GM21737 (cell line): Measurements from ENCODE around the gene PPWD1.
A peak's percentile ranks its signal among the peaks of the same experiment; 100 is the strongest.
"Not testable (repeated sequence)": the region's sequence is repeated elsewhere in the genome, so short reads cannot be mapped to it uniquely, and the experiment has no call there.

Source experiments
- ATAC-seq: cut with Tn5 transposase; IDR thresholded peaks from one replicate; pipeline ENCODE4 v1.9.1; 2021; ENCODE audit warnings: mild to moderate bottlenecking, moderate library complexity; ENCODE audit not compliant: unreplicated experiment

The PPWD1 gene

DNA sequence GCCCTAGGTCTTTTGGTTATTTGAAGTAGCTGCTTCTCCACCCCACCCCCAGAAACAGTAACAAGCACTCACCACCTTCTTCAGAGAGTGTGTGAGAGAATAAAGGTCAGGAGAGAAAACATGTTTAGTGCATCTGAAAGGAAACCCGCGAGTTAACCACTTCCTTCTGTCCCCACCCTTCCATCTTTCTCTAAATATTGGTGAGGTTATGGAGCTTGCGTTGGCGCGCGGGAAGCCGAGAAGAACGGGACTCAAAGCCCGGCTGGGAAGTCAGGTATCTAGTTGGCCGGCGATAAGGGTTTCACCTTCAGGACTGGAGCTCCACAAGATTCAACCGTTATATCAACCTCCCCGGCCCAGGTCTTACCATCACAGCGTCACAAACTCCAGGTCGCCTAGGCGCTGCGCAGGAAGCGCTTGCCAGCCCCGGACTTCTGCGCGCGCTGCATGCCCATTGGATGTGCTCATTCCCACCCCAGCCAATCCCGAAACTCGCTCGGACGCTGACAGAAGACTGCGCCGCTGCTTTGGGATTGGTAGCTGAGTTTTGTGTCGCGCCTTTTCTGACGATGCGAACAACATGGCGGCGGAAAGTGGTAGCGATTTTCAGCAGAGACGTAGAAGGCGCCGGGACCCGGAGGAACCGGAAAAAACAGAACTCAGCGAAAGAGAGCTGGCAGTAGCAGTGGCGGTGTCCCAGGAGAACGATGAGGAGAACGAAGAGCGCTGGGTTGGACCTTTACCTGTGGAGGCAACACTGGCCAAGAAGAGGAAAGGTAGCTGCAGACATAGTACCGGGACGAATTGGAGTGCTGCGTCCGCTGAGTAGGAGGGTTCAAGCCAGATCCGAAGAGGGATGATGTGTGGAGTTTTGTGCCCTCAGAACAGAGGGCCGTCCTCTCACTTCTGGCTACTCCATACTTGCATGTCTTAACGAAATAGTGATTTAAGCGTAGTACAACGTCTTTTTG lies at the start of gene PPWD1, which contains the start of gene CENPK:
Gene PPWD1, plus strand, starts transcription at position 566 of the 971 bp plus-strand sequence. Its CDS starts 15 bp downstream, at position 581.
Gene CENPK, minus strand, starts transcription at position 438 of the 971 bp plus-strand sequence. CDS start 8,261 bp downstream, outside the sequence.
- ATAC-seq: peak; percentile 98

DNA sequence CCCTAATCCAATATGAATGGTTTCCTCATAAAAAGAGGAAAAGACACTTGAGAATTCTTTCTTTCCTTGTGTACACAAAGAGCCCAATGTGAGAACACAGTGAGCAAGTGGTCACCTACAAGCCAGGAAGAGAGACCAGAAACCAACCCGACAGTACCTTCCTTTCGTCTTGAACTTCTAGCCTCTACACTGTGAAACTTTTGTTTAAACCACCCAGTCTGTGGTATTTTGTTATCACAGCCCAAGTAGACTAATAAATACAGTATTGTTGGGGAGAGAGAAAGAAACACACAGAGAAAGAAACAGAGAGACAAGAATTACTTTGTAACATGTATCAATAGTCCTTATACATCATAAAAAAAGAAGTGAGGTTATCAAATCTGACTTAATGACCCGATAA lies 37.4 kb upstream of the PPWD1 start:
- no peak for ATAC-seq

DNA sequence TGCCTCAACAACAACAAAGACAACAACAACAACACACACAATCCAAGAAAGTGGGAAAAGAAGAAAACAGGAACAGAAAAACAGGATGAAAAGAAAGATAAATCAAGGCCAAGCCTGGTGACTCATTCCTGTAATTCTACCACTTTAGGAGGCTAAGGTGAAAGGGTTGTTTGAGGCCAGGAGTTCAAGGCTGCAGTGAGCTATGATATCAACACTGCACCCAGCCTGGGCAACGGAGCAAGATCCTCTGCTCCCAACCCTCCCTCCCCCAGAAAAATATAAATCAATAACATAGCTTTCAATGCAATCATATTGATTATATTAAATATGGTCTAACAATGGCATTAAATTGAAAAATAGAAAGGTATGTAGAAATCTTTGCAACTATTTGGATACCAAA lies 32.2 kb upstream of the PPWD1 start:
- ATAC-seq: no peak

DNA sequence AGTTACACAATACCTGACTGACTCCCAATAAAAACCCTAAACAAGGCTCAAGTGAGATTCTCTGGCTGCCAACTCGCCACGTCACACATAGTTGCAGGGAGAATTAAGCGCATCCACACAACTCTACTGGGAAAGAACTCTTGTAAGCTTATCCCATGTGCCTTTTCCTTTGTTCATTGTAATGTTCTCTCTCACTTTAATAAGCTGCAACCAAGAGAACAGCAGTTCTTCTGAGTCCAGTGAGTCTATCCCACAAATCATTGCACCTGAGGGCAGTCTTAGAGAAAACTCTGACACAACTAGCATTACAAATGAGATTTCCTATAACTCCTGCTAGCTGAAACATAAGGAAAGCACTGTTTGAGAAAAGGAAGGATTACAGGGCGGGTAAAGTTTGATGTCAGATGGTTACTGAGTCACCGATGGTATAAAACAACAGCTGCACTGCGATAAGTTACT lies 27.5 kb upstream of the PPWD1 start:
- ATAC-seq: no peak

DNA sequence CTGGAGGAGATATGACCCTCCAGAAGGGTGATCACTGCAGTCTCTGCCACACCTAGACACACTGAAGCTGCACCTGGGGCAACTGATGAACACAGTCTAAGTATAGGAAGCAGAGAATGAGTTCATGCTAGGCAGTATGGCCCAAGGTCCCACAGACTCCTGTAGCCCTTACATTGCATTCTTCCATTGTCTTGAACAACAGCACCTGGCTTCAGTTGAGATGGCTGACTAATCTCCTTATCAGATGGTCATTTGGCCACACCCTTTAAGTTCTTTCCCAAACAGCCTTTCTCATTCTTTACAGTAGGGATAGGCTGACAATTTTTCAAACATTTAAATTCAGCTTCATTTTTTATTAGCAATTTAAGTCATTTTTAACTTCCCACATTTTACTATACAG lies 23.3 kb upstream of the PPWD1 start:
- ATAC-seq: no peak

DNA sequence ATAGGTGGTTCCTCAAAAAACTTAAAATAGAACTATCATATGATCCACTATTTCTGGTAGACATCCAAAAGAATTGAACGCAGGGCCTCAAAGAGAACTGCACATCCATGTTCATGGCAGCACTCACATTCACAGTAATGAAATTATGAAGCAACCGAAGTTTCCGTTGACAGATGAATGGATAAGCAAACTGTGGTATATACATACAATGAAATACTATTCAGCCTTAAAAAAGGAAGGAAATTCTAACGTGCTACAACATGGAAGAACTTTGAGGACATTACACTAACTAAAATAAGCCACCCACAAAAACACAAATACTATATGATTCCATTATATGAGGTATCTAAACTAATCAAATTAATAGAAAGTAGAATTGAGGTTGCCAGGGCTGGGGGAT lies 18.6 kb upstream of the PPWD1 start:
- no peak for ATAC-seq

DNA sequence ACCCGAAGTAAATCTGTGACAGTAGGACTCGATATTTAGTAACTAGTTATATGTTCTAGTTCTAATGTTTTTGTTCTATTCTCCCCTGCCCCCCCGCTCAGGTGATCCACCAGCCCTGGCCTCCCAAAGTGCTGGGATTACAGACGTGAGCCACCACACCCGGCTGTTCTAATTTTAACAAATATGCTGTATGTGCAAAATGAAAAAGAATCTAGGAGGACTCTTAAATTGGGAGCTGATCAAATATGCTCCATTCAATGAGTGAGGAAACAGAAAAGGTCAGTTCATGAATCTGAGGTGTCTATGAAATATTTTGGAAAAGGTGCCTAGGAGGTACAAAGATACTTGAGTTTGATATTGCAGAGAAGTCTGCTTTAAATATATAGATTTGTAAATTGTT lies 17.0 kb upstream of the PPWD1 start:
- no peak for ATAC-seq

DNA sequence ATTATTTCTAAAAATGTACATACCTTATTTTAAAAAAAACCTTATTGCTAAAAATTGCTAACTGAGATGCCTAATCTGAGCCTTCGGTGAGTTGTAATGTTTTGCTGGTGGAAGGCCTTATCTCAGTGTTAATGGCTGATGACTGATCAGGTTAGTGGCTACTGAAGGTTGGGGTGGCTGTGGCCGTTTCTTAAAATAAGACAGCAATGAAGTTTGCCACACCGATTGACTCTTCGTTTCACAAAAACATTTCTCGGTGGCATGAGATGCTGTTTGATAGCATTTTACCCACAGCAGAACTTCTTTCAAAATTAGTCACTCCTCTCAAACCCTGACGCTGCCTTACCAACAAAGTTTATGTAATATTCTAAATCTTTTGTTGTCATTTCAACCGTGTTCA lies 14.8 kb upstream of the PPWD1 start:
- ATAC-seq: no peak

DNA sequence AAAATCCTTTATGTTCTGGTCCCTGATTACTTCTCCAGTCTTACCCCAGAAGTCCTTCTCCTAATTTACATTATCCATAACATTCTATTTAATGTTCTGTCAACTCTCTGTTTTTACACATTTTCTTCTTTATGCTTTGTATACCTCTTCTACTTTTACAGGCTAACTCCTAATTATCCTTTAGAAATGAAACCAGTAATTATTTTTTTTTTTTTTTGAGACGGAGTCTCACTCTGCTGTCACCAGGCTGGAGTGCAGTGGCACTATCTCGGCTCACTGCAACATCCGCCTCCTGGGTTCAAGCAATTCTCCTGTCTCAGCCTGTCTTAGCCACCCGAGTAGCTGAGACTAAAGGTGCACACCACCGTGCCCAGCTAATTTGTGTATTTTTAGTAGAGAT lies 9.2 kb upstream of the PPWD1 start:
- no peak for ATAC-seq

DNA sequence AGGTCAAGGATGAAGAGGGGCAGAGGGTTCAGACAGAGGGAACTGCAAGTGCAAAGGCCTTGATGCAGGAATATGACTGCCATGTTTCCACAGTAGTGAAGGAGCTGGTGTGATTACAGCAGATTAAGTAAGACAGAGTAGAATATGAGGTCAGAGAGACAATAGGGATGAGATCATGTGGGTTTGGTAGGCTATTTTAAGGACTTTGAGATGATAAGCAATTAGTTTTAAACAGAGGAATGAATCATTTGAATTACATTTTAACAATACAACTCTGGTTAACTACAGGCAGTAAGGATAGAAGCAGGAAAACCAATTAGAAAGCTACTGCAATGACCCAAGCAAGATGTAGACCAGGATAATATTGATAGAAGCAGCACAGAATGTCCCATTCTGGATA lies 7.8 kb upstream of the PPWD1 start:
- ATAC-seq: no peak

DNA sequence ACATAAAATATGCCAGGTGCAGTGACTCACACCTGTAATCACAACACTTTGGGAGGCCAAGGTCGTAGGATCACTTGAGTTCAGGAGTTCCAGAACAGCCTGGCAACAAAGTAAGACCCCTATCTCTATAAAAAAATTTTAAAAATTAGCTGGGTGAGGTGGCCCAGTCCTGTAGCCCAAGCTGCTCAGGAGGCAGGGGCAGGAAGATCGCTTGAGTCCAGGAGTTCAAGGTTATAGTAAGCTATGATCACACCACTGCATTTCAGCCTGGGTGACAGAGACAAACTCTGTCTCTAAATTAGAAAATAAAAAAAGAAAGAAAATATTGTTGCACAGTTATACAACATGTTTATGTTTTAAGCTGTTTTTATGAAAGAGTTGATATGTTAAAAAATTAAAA lies 6.9 kb upstream of the PPWD1 start:
- ATAC-seq: no peak

DNA sequence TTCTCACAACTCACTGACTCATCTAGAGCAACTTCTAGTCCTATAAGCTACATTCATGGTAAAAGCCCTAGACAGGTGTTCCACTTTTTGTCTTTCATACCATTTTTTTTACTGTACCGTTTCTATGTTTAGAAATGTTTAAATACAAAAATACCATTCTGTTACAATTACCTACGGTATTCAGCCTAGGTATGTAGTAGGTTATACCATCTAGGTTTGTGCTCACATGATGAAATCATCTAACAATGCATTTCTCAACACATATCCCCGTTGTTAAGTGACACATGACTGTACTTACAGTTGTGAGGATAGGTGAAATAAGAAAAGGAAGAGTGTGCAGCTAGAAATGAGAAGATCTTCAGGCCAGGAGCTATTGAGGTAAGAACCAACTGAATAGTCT lies 6.4 kb upstream of the PPWD1 start:
- no peak for ATAC-seq

DNA sequence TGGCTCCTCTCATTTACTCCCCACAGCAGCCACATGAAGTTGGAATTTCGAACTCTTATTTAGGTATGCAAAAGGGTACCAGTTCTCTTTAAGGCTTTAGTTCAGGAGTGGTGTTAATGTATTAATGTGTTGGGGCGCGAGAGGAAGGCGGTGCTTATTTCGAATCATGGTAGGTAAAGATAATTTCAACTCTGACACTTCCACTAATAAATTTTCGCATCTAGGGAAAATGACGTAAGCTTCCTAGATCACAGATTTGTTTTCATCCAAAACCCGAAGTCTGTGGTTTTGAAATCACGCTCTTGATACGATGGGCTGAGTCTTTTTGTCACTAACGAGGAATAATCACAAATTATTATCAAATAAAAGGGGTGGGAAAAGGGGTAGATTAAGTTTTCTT lies 681 bp downstream of the PPWD1 start:
- ATAC-seq: no peak

DNA sequence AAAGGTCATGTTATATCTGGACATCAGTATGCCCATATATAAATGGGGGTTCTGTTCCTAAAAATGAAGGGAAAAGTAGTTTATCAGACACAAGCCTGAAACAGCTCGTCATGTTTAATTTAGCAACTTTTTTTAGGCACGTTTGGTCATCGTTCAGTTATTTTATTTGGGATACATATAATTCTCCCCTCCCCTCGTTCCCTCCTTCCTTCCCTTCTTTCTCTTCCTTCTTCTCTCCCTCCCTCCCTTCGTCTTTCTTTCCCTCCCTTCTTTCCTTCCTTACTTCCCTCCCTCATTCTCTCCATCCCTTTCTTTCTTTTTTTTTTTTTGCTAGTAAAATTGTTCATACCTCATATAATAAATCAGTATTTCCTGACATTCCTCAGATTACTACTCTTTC lies 3.4 kb downstream of the PPWD1 start:
- no peak for ATAC-seq

DNA sequence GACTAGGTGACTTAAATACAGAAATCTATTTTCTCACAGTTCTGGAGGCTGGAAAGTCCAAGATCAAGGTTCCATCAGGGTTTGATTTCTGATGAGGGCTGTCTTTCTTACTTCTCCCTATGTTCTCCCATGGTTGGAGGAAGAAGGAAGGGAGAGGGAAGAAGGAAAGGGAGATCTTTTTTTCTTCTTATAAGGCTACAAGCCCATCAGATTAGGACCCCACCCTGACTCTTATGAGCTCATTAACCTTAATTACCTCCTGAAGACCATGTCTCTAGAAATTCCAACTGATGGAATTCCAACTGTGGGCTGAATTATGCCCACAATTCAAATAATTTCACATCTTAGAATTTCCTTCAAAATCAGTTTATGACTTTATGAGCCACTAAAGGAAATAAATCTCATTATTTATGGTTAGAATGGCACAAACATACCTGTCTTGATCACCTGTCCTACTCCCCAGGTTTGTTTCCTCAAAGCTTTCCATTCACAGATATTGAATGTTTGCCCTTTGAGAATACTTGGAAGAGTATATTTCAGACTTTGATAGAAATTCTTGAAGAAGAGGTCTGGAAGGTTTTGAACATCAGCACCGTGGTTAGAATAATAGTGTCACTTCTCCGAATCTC lies 7.6 kb downstream of the PPWD1 start:
- ATAC-seq: no peak

DNA sequence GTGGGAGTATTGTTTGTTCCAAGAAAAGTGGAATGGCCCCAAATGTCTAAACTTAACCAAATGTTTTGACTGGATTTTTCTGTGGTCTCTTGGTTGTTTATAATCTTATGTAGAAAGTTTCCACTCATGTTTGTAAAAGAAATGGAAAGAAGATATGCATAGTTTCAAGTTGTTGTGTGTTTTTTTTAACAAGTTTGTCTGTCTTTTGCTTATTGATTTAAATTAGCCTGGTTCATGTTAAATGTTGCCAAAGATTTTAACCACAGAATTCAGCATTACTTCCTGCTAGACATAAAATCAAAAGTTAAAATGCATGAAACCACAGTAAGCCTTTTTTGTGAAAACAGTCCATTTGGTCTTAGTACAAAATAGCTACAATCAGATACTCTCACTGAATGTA lies 14.0 kb downstream of the PPWD1 start:
- ATAC-seq: no peak

DNA sequence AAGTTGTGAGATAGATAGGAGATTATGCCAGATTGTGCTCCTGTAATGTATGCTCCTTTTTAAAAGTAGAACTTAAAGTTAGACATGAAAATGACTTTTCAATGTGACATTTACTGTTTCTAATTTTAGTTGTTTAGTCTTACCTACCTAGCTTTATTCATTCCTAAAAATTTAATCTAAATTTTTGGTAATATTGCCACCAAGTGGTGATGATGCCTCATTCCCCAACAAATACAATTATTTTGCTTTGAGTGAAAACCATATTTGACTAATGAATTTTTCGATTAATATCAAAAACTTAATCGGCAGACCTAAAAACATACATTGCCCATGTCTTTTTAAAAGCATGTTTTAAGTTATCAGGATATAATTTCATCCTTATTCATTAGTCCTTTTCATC lies 25.6 kb downstream of the PPWD1 start:
- ATAC-seq: no peak

DNA sequence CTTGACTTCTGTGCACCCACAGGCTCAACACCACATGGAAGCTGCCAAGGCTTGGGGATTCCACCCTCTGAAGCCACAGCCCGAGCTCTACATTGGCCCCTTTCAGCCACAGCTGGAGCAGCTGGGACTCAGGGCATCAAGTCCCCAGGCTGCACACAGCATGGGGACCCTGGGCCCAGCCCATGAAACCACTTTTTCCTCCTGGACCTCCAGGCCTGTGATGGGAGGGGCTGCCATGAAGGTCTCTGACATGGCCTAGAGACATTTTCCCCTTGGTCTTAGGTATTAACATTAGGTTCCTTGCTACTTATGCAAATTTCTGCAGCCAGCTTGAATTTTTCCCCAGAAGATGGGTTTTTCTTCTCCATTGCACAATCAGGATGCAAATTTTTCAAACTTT lies 38.7 kb downstream of the PPWD1 start:
- not testable (repeated sequence) for ATAC-seq

DNA sequence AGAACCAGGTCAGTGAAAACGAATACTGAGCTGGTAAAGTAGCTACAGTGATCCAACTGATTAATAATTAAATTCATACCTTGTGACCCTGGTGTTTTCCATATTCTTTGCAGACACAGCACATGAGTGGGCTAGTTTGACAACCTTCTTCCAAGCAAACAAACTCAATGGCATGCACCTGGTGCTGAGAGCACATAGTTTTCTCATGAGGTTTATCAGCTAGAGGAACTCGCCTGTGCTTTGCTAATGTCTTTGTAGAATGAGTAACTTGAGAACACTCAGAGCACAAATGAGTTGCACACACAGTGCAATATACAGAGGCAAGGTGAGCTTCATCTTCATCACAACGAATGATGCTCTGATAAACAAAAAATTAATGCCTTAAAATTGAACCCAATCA lies 48.4 kb downstream of the PPWD1 start:
- ATAC-seq: no peak

DNA sequence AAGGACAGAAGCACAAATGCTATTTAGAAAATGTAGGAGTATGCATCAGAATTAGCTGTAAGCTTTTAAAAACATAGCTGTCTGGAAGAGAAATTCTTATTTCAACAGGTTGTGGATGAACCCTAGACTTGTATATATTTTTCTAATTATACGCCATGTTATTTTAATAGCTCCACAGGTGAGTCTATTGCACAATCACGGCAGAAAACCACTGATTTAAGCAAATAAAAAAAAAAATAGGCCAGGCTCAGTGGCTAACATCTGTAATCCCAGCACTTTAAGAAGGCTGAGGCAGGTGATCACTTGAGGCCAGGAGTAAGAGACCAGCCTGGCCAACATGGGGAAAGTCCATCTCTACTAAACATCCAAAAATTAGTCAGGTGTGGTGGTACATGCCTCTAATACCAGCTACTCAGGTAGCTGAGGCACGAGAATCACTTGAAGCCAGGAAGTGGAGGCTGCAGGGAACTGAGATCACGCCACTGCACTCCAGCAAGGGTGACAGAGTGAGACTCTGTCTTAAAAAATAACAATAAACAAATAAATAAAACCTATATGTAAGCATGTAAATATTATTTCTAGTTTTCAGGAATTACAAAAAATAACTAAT lies 49.3 kb downstream of the PPWD1 start:
- no peak for ATAC-seq

DNA sequence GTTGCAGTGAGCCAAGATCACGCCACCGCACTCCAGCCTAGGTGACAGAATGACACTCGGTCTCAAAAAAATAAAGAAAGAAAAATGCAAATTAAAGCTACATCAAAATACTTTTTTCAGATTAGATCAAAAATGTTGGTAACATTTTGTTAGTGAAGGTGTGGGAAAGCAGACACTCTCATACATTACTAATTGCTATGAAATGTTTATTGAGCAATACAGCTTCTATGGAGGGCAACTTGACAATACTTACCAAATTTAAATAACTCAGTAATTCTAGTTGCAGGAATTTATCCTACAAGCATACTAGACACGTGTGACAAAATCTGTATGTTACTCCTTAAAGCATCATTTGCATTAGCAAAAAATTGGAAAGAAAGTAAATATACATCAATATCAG lies 56.9 kb downstream of the PPWD1 start:
- no peak for ATAC-seq

DNA sequence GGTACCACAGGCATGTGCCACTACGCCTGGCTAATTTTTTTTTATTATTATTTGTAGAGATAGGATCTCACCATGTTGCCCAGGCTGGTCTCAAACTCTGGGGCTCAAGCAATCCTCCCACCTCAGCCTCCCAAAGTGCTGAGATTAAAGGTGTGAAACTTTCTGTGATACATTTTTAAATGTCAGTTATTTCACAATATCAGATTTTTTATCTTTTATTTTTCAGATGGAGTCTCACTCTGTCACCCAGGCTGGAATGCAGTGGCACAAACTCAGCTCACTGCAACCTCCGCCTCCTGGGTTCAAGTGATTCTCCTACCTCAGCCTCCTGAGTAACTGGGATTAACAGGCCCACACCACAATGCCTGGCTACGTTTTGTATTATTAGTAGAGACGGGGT lies 58.9 kb downstream of the PPWD1 start:
- not testable (repeated sequence) for ATAC-seq
